HepG2 (cell line): ENCODE data around the gene DOK7. TPM values are rescaled to one million over a fixed set of nuclear protein-coding genes. Genes with fewer than 3 reads are reported as not detected.

Experiments used
- CREM ChIP-seq, 2 experiments: sonication (generic) in 1 of 2; formaldehyde crosslinking in 1 of 2; IDR thresholded peaks; 2 replicates each; pipeline versions ENCODE4 v1.4.0 to v1.6.1; 2016 to 2020; ENCODE audit warnings: antibody characterized with exemption in 1 of 2, mild to moderate bottlenecking in 1 of 2, missing genetic modification reagents in 1 of 2
- GLI4 ChIP-seq: sonication (generic); formaldehyde crosslinking; IDR thresholded peaks from 2 replicates; pipeline ENCODE4 v1.5.1; 2020; ENCODE audit warnings: missing genetic modification reagents, mild to moderate bottlenecking, moderate library complexity, borderline replicate concordance
- JUNB ChIP-seq: sonication (generic); formaldehyde crosslinking; IDR thresholded peaks from 2 replicates; pipeline ENCODE4 v1.8.0; 2022; ENCODE audit warnings: missing genetic modification reagents, mild to moderate bottlenecking, borderline replicate concordance
- KLF6 ChIP-seq: IDR thresholded peaks from 2 replicates; pipeline ENCODE4 v1.8.0; 2016; ENCODE audit warnings: missing biosample characterization, missing genetic modification reagents
- MAFK ChIP-seq, 2 experiments: IDR thresholded peaks in 1 of 2; conservative IDR thresholded peaks in 1 of 2; 2 replicates each; pipeline ENCODE4 v1.6.1; 2011; ENCODE audit warnings: improper control_type of control experiment in 2 of 2, low read length in 2 of 2
- POLR2A ChIP-seq, 2 experiments: IDR thresholded peaks; 2 replicates each; pipeline ENCODE4 v1.6.1; 2011; ENCODE audit warnings: low read depth in 2 of 2, low read length in 2 of 2, mild to moderate bottlenecking in 1 of 2, moderate library complexity in 1 of 2; ENCODE audit not compliant: insufficient read depth in 1 of 2
- PRMT3 ChIP-seq: sonication (generic); formaldehyde crosslinking; IDR thresholded peaks from 2 replicates; pipeline ENCODE4 v1.8.1; 2022; ENCODE audit warnings: low read depth, mild to moderate bottlenecking, moderate library complexity, missing genetic modification reagents, borderline replicate concordance
- ZBTB25 ChIP-seq: IDR thresholded peaks from 2 replicates; pipeline ENCODE4 v1.6.1; 2018; ENCODE audit warnings: missing genetic modification reagents
- ZMYM4 ChIP-seq: sonication (generic); formaldehyde crosslinking; IDR thresholded peaks from 2 replicates; pipeline ENCODE4 v1.8.1; 2023; ENCODE audit warnings: mild to moderate bottlenecking, missing genetic modification reagents
- ZNF407 ChIP-seq: sonication (generic); formaldehyde crosslinking; IDR thresholded peaks from one replicate; pipeline ENCODE4 v1.5.1; 2020; ENCODE audit warnings: mild to moderate bottlenecking, missing genetic modification reagents; ENCODE audit errors: not compliant biosample characterization
- ZNF451 ChIP-seq: sonication (generic); formaldehyde crosslinking; IDR thresholded peaks from 2 replicates; pipeline ENCODE4 v1.5.0; 2020; ENCODE audit warnings: mild to moderate bottlenecking, missing genetic modification reagents
- polyA plus RNA-seq, 8 experiments: library from polyadenylated mRNA; depleted of rRNA in 3 of 8; stranded (reverse) in 7 of 8; unstranded in 1 of 8; fragments of >200 nt; fragmentation: Illumina TruSeq in 4 of 8; extraction: Trizol in 4 of 8; gene quantifications; 2 replicates each; pipeline versions ENCODE4 v1.2.1 to v1.2.3, GENCODE V29; 2011 to 2016; ENCODE audit warnings: low read depth in 4 of 8, missing spikeins in 1 of 8, mixed read lengths in 1 of 8; ENCODE audit not compliant: insufficient read depth in 1 of 8
- total RNA-seq, 5 experiments: library from RNA; depleted of rRNA; stranded (reverse); fragments of >200 nt; fragmentation: Illumina TruSeq; extraction: Trizol; gene quantifications; 2 replicates each; pipeline ENCODE4 v1.2.3, GENCODE V29; 2016; ENCODE audit warnings: low read depth in 1 of 5
- TF ChIP-seq, protein P1 (sequence below): sonication (generic); formaldehyde crosslinking; IDR thresholded peaks from 2 replicates; pipeline ENCODE4 v1.5.0; 2020; ENCODE audit warnings: missing genetic modification reagents
- TF ChIP-seq, protein P2 (sequence below): sonication (generic); formaldehyde crosslinking; IDR thresholded peaks from 2 replicates; pipeline ENCODE4 v1.8.1; 2022; ENCODE audit warnings: mild to moderate bottlenecking, missing genetic modification reagents
- TF ChIP-seq, protein P3 (sequence below): sonication (generic); IDR thresholded peaks from 2 replicates; pipeline ENCODE4 v1.6.1; 2016; ENCODE audit warnings: low read depth, borderline replicate concordance

Gene DOK7
- total and polyA plus RNA-seq, 2 of the 13 experiments (the other 11 are each of a cell fraction or from before 2014, with no cell fraction given) = 0.03 to 0.07 TPM

DNA sequence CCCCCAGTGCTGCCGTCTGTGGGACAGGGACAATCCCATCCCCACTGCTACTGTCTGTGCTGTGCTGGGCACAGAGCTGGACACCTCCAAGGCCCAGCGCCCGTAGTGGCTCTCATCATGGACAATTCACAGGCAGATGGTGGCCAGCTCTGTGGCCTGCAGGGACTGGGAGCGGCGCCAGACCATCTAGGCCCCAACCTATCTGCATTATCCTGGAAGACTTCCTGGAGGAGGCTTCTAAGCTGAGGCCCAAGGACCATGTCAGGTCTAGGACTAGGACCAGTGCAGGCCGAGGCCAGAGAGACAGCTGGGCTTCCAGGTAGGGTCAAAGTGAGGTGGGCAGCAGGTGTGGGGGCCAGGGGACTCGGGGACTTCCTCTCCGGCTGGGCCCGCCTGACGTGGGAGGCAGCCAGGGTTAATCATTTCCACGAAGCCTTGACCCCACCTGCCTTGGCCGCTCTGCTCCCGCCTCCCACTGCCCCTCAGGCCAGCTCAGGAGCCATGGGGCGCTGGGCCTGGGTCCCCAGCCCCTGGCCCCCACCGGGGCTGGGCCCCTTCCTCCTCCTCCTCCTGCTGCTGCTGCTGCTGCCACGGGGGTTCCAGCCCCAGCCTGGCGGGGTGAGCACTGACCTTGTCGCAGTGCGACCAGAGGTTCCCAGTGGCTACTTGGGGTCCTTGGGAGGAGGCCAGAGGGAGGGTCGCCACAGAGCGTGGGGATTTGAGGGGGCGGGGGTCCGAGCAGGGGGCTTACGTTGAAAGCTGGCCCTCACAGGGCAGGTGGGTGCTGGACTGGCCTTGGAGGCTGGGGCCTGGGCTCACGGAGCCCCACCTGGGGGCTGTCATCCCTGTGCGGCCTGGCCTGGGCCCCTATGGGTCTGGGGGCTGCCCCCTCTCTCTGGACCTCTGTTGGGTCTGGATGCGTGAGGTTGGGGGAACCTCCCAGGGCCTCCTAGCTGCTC lies 21.3 kb upstream of the DOK7 start, which contains the start of gene HGFAC (continued):
- TF ChIP-seq GLI4 (CRISPR knock-in tag) (0 out of 2 replicates have a peak, but pooled peaks have one; percentile 10), ZNF451 (CRISPR knock-in tag) (peak; percentile 27), MAFK (conservative IDR thresholded peaks at IDR 0.05 in 1 of 2, IDR thresholded peaks at IDR 0.05 in 1 of 2; ENCODE audit: low read length in 2 of 2) (no peak), PRMT3 (CRISPR knock-in tag) (no peak), POLR2A (IDR thresholded peaks at IDR 0.05; ENCODE audit: insufficient read depth in 1 of 2, low read depth in 2 of 2, low read length in 2 of 2) (no peak; a peak in 1 of 4 replicates), ZNF407 (CRISPR knock-in tag) (no peak), KLF6 (0 out of 2 replicates have a peak, but pooled peaks have one; percentile 33), JUNB (CRISPR knock-in tag) (no peak), CREM (IDR thresholded peaks at IDR 0.05) (no peak; the same call in 1 of the 2 replicates), CREM (CRISPR knock-in tag; IDR thresholded peaks at IDR 0.05) (no peak), ZBTB25 (CRISPR knock-in tag) (no peak), ZMYM4 (CRISPR knock-in tag) (no peak; the same call in 1 of the 2 replicates)
- TF ChIP-seq, protein P1, sequence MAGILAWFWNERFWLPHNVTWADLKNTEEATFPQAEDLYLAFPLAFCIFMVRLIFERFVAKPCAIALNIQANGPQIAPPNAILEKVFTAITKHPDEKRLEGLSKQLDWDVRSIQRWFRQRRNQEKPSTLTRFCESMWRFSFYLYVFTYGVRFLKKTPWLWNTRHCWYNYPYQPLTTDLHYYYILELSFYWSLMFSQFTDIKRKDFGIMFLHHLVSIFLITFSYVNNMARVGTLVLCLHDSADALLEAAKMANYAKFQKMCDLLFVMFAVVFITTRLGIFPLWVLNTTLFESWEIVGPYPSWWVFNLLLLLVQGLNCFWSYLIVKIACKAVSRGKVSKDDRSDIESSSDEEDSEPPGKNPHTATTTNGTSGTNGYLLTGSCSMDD (CRISPR knock-in tag) = no peak
- TF ChIP-seq, protein P2, sequence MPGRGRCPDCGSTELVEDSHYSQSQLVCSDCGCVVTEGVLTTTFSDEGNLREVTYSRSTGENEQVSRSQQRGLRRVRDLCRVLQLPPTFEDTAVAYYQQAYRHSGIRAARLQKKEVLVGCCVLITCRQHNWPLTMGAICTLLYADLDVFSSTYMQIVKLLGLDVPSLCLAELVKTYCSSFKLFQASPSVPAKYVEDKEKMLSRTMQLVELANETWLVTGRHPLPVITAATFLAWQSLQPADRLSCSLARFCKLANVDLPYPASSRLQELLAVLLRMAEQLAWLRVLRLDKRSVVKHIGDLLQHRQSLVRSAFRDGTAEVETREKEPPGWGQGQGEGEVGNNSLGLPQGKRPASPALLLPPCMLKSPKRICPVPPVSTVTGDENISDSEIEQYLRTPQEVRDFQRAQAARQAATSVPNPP = peak; percentile 46; the same call in 1 of the 2 replicates
- TF ChIP-seq, protein P3, sequence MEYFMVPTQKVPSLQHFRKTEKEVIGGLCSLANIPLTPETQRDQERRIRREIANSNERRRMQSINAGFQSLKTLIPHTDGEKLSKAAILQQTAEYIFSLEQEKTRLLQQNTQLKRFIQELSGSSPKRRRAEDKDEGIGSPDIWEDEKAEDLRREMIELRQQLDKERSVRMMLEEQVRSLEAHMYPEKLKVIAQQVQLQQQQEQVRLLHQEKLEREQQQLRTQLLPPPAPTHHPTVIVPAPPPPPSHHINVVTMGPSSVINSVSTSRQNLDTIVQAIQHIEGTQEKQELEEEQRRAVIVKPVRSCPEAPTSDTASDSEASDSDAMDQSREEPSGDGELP = peak; percentile 74; the same call in 1 of the 2 replicates
